MM.1S (cell line): ENCODE data around the gene CASZ1.

Source experiments
- CTCF ChIP-seq: fragments of 300-600 bp; sonication (generic); IDR thresholded peaks from 2 replicates; pipeline ENCODE4 v1.5.1; 2016; ENCODE audit warnings: antibody characterized with exemption, low read length, mixed read lengths
- EZH2 ChIP-seq: fragments of 300-600 bp; sonication (generic); optimal IDR thresholded peaks from 2 replicates; pipeline ENCODE3; 2017; ENCODE audit warnings: low read depth, mild to moderate bottlenecking, antibody characterized with exemption, low read length, mixed read lengths
- EZH2phosphoT487 ChIP-seq: fragments of 300-600 bp; sonication (generic); IDR thresholded peaks from 2 replicates; pipeline ENCODE4 v1.6.1; 2018; ENCODE audit warnings: antibody characterized with exemption, low read length

GRCh38 chr1:10656431-10656830 lies 140.0 kb downstream of the CASZ1 start:
- TF ChIP-seq CTCF (no peak), EZH2phosphoT487 (no peak), EZH2 (no peak)
